ENCODE data around the gene TMEM18.

Gene TMEM18

DNA sequence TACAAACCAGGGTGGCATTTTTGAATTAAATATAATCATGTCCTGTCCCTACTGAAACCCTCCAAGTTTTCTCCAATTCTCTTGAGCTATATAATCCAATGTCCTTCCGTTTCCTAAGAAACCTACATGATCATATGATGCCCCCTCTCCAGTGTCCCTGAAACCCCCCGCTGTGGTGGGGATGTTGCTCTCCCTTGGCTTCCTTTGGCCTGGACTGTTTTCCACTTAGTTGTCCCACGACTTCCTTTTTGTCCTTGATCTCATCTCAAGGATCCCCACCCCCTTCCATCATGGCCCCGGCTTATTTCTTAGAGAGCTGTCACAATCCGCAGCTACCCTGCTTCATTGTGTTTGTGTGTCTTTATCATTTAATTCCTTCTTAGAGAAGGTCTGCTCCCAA lies 43.8 kb downstream of the TMEM18 start:
- no peak for DNase-seq (ENCODE audit: low spot score)

GRCh38 chr2:632471-632870 lies 44.7 kb downstream of the TMEM18 start:
- DNase-seq (ENCODE audit: low spot score), result no peak

DNA sequence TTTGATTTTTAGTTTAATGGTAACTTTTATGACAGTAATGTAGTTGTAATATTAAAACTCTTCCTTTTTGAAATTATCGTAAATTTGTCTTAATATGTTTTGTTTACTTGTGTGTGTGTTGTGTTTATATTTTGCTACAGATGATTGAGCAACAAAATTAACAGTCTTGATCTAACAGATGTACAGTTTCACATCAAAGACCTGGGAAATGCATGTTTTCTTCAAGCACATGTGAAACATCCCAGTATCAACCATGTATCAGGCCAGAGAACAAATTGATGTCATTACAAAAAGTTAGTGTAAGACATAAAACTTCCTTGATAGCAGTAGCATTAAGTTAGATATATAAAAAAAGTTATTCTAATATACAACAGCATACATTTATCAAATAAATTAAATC lies 45.5 kb downstream of the TMEM18 start:
- no peak for DNase-seq (ENCODE audit: low spot score)

- no peak for DNase-seq (ENCODE audit: low spot score)
Observed at GRCh38 chr2:630451-631320, 46.5 kb downstream of the TMEM18 start.

GRCh38 chr2:629961-630360 lies 47.2 kb downstream of the TMEM18 start:
- DNase-seq (ENCODE audit: low spot score), result no peak

GRCh38 chr2:628651-629050 lies 48.6 kb downstream of the TMEM18 start:
- no peak for DNase-seq (ENCODE audit: low spot score)

DNA sequence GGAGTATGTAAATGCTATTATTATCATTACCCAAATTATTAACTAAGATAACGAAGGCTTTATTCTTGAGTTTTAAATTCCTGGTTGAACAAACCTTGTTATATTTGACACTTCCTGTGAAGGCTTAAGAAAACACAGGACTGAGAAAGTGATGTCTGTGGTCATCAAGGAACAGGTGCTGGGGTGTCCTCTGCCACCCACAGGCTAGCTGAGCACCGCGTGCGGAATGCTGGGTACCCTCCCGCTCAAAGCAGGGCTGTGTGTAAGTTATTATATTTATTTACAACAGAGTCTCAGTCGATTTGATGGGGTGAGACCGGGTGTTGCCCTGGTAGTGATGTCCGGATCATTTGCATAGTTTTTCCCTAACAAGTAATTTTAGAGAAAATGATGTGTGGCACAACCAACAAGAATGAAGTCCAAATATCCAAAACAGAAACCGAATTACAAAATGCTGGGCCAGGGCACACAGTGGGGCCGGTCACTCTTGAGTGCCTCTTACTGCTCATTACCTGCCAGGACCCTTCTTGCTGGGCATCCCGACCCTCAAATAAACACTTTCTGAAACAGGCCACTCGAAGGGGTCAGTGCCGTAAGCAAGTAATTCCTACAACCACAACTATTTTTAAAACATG lies 49.2 kb downstream of the TMEM18 start:
- no peak for DNase-seq (ENCODE audit: low spot score)

GRCh38 chr2:627340-627709 lies 49.9 kb downstream of the TMEM18 start:
- no peak for DNase-seq (ENCODE audit: low spot score)

DNA sequence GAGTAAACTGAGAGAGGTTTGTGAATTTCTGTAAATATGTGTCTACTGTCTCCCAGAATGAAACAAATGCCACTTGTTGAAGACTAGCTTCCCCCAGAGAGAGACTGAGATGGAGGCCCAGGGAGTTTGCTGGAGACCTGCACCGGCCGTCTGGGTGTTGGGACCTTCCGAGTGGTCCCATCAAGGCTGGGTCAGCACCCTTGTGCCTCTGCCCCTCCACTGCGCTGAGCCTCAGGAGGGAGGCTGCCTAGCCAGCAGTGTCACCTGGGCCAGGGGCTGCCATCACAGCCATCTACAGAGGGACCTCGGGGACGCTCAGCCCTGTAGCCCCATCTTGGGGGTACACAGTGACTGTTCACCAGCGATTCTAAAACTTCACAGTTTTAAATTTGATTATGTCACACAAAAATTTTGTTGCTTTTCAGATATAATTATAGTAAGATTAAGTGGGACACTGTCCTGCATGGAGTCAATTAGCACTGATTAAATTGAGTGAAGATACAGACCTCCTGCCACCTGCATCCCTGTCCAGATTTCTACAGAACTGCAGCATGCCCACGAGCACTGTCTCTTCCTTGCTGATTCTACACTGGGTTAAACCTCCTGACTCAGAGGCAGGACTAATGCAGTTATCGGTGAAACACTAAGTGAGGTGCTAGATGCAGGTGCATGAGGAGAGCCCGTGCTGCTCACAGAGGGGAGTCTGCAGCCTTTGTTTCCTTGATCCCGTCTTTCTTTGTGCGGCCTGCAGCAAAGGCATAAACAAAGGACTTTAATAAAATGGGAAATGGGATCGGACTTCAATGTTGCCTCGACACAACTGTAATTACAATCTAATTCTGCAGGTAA lies 50.5 kb downstream of the TMEM18 start:
- no peak for DNase-seq (ENCODE audit: low spot score)

DNA sequence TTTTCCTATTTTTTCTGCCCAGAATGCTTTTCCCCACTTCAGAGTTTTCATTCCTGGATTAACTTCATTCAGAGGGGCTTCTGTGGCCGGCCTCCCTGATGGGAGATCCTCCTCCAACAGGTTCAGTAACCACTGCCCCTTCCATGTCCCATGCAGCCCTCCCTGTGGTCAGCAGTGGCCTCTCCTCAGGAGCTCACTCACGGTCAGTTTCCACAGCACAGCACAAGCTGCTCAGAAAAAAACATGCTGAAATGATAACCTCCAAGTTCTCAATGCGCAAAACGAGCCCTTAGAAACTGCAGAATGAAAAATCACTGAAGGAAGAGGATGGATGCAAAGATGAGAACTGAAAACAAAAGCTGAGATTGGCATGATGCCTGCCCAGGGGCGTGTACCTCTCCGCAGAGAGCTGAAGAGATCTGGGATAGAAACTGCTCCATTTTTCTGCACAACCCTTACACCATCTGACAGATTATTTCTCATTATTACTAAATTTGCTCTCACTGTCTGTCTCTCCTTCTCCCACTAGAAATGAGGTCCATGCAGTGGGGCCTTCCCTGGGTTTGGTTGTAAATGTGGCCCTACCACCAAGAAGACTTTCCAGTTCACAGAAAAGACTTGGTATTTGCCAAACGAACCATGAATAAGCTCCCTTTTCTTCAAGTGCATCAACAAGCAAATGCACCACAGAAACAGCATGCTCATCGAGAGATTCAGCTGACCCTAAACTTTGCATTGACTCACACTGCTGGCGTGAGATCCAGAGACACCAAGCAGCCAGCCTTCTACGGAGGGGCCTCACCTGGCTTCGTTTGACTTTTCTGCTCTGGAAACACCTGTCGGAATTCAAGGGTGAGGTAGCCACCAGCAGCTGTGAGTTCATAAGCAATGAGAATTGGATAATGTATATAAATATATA lies 51.5 kb downstream of the TMEM18 start:
- DNase-seq (ENCODE audit: low spot score), result no peak

DNA sequence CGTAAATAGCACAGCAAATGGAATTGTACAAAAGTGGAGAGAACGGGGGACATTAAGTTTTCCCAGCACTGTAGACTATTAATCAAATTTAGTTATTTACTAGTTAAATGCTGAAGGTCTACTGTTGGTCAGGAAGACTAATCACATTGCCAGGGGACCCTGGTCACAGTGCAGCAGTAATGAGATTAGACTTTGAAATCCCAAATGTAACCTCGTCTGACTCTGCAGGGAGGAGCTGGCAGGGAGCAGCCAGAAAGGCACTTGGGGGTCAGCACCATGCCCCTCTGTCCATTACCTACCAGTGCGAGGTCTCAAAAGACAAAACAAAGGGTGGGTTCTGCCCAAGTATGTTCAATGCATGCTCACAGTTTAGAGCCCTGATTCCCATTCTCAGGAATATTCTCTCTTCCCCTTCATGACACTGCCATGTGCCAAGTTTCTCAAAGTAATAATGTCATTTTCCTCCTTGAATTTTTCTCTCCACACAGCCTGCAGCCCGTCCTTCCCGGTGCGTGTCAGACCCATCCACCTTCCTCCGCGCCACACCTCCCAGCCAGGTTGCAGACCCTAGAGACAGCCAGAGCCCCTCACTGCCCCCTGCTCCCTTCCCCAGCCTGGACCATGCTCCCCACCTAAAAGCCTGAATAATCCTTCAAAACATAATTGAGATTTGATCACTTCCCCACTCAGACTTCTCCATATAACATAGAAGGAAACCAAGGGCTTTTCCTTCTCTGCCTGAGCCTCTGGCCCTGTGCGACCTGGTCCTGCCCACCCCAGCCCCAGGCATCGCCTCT lies 52.5 kb downstream of the TMEM18 start:
- DNase-seq (ENCODE audit: low spot score), result no peak

GRCh38 chr2:624096-624495 lies 53.1 kb downstream of the TMEM18 start:
- DNase-seq (ENCODE audit: low spot score), result no peak

- DNase-seq (ENCODE audit: low spot score), result no peak
Observed at GRCh38 chr2:623130-623922, 53.9 kb downstream of the TMEM18 start.

- DNase-seq (ENCODE audit: low spot score), result no peak
Observed at GRCh38 chr2:622357-622756, 54.8 kb downstream of the TMEM18 start.

DNA sequence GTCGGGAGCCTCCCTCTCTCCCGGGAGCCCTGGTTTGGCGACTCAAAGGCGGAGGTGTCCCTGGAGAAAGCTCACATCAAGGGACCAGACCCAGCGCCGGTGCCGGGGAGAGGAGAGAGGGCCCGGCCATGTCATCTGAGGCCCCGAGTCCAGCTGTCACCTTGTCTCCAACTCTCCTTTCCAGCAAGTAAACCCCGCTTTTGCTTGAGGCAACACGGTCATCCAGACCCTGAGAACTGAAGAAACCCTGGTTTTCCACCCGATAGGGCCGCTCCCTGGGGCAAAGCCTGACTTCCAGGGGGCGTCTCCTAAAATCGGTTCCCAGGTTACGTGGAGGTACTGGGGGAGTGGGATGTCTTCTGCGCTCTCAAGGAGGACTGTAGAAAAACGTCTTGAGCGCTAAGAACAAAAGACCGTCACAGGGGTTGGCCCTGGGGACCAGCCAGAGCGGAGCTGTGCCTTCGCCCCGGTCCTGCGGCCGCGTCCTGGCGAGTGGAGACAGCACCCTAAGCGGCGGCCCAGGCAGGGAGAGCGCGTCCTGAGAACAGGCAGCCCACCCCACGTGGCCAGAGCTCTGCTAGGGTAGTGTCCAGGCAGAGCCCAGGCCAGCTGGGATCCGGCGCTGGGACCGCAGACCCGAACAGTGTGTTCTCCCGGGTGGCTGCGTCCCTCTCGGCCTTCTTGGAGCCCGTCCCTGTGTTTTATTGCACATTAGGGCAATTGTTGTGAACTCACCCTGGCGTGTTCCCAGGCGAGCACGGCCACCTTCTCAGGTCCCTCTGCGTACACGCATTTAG lies 55.7 kb downstream of the TMEM18 start:
- no peak for DNase-seq (ENCODE audit: low spot score)

DNA sequence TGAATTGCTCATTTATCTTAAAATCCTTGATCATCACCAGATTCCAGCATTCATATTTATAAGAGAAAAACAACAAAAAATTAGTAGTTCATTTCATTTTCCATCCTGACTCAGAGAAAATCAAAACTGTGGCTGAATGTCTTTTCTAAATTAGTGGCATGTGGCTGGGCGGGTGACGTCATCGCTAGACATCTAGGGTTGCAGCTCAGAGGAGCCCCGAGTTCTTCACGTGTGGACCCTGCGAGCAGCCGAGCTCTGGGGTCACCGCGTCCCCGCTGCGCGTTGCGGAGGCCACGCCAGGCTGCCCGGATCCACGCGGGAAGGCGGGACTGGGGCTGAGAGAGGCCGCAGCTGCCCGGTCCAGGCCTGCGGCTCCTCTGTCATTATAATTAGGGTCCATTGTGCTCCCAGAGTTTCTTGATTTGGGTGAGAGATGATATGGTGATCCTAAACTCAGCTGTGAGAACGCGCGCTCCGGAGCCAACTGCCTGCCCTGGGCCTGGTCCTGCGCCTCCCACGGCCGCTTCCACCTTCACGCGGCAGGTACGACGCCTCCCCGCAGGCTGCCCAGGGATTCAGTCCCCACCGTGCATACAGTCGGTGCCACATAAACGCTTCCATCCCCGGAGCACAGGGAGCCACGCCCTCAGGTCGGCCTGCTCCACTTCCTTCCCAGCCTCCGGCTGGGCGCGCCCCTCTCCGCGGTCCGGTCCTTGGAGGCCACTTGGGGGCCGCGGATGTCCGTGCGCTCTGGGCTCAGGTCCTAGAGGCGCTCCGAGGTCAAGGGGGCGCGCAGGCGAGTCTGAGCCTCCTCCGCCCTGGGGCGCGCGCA lies 56.5 kb downstream of the TMEM18 start:
- DNase-seq (ENCODE audit: low spot score), result no peak

DNA sequence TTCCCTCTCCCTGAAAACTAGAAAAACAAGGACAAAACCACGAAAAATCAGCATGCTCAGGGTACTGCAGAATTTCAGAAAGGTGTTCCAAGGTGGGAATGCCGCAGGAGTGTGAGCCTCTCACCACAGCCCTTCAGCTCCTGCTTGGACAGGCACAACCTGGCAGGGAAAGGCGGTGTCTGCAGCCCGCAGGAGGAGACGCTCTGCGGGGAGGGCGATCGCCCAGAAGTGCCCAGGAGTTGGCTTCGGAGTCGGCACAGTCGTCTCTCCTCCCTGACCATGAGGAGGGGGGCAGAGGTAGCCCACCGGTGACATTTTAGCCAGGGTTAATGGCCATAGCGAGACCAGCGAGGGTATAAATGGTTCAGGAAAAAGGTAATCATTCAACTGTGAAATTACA lies 57.2 kb downstream of the TMEM18 start:
- no peak for DNase-seq (ENCODE audit: low spot score)

DNA sequence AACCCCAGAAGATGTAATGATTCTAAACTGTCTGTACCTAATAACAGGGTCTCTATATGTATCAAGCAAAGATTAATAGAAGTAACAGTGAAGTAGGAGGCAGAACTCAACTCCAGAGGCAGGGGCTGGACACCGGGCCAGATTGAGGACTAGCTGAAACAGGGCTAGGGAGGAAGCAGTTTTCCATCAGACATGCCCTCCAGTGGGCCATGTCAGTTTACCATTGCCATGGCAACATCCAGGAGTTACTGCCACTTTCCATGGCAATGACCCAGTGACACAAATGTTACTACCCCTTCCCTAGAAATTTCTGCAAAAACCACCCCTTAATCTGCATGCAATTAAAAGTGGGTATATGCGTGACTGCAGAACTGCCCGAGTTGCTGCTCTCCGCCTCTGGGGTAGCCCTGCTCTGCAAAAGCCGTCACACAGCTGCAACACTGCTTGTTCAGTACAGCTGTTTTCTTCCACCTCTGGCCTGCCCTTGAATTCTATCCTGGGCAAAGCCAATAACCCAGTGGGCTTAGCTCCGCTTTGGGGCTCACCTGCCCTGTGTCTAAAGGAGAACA lies 58.7 kb downstream of the TMEM18 start:
- no peak for DNase-seq (ENCODE audit: low spot score)

All from D341Med (cell line).